NCI-H1694 treated with DMSO at 0.1 percent for 48 hours (cell line): ENCODE results near the gene PCARE.
"Not testable (repeated sequence)": the region's sequence is repeated elsewhere in the genome, so short reads cannot be mapped to it uniquely, and the experiment has no call there.

Experiments
- DNase-seq: peaks from one replicate; lab custom pipeline; 2025; lab: John Stamatoyannopoulos, UW

The PCARE gene

DNA sequence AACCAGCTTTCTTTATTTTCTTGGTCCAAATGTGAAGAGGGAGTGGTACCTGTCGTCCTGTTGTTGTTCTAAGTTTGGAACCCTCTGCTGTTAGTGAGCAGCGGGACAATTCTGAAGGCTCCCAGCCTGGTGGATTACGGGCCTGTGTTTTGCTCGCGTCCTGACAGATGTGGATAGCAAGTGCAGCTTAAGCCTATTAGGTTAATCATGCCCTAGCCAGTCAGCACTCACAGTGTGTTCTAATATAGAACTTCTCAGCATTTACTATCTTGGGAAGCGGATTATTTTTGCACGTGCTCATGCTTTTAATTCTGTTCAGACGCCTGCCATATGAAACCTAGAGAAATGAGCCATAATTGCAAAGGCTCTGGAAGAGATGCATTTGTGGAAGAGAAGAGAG lies at the start of gene PCARE:
TSS of gene PCARE (minus strand) at position 113 of the 400 bp plus-strand sequence. CDS start 262 bp downstream, outside the sequence.
- no peak for DNase-seq

GRCh38 chr2:29123617-29124349 lies 49.5 kb upstream of the PCARE start:
- DNase-seq: no peak

DNA sequence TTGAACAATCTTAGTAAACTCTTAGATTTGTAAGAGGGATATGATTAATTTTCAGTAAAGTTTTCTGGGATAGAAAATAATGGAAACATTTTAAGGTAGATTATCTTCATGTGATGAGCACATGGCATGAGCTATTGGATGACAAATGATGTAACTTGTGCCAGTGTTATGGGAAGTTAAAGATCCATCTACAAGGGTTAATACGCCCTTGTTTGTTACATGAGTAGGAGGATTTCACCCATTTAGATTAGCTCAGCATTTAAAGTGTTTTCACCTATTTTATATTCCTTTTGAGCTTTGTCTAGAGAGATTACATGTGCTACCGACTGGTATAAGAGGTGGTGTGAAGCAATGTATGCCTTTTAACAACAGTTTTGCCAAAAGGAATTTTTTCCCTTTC lies 46.5 kb upstream of the PCARE start:
- no peak for DNase-seq

GRCh38 chr2:29119211-29119610 lies 44.9 kb upstream of the PCARE start:
- DNase-seq: no peak

GRCh38 chr2:29117636-29118303 lies 43.4 kb upstream of the PCARE start:
- DNase-seq: no peak

DNA sequence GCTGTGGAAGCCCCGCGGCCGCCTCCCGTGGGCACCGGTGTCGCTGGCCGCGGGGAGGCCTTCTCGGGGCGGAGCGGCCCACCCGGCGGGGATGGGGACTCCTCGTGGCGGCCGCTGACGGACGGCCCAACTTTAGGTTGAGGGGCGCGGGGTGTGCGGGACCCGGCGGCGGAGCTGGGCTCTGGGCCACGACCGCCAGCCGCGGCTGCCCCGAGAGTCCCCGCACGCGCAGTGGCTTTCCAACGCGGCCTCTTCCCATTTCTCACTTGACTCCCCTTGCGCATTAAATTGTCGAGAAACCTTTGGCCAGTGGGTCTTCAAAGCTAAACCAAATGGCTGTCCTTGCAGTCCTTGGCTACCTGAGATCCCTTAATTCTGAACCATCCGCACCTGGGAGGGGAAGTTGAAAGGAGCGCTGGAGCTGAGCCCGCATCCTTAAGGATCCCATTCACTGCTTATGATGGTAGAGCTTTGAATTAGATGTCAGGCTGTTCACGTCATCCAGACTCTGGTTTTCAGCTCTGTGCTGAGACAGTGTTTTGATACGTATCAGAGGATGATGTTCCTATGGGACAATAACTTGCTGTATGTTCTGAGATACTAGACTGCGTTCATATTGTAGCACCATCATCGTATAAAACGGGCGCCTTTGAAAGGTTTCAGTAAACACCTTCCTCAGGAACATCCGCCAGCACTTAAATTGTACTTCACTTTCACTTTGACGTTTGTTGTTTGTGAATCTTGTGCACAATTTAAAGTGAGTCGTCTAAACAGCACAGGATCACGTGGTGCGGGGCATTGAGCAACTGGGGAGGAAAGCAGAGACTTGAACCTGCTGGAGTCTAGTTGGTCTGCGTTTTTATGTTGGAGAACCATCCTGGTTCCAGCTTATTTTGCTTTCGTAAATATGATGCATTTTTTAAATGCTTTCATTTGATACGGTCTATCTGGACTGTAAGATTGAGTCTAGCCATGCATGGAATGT lies 41.8 kb upstream of the PCARE start:
- peak; percentile 80 for DNase-seq

- no peak for DNase-seq
Measured at GRCh38 chr2:29114946-29115609, 40.8 kb upstream of the PCARE start, which contains the start of gene CLIP4. TSS of gene CLIP4 (plus strand) at chr2:29115415. CDS start at chr2:29121389, 5,974 bp downstream.

GRCh38 chr2:29114586-29114945 lies 40.2 kb upstream of the PCARE start:
- DNase-seq: peak; percentile 80

DNA sequence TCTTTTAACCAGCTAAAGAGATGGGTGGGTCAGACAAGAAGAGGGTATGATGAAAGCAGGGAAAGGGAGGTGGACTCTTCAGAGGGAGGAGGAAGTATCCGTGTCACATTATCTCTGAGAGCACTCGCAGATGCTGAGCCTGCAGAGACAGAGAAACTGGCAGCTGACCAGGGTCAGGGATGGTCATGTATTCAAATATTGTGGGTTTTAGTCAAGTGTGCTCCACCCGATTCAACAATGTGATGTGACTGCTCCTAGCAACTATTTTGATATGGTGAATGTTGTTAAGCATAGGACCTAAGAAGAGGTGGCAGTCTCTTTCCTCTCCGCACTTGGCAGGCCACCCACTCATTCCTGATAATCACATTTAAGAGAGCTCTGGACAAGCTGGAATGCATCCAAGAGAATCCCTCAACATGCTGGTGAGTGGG lies 39.6 kb upstream of the PCARE start:
- no peak for DNase-seq

DNA sequence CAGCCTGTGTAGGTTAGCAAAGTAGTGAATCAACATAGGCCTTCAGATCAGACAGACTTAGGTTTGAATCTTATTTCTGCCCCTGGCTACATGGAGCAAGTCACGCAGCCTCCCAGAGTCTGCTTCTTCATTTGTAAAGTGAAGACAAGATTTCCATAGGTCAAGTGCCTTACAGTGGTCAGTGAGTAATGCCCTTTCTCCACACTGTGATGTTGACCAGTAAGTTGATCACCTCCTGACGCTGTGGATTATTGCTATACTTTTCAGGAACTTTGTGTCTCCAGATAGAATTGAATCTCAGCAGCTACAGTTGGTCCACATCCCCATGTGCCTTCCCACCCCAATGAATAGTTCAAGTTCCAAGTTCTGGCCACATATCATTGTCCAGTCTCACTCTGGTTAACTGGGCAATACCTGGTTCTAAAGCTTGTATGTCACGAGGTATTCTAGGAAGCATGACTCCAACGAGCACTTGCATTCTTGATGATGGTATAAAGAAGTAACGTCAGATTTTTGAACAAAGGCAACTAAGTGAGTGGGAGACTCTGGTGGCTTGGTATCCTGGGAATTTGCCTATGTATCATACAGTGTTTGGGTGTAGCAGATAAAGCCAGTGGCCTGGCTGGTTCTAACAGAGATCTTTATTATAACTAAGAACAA lies 38.8 kb upstream of the PCARE start:
- no peak for DNase-seq

- no peak for DNase-seq
Measured at GRCh38 chr2:29112379-29112778, 38.1 kb upstream of the PCARE start.

DNA sequence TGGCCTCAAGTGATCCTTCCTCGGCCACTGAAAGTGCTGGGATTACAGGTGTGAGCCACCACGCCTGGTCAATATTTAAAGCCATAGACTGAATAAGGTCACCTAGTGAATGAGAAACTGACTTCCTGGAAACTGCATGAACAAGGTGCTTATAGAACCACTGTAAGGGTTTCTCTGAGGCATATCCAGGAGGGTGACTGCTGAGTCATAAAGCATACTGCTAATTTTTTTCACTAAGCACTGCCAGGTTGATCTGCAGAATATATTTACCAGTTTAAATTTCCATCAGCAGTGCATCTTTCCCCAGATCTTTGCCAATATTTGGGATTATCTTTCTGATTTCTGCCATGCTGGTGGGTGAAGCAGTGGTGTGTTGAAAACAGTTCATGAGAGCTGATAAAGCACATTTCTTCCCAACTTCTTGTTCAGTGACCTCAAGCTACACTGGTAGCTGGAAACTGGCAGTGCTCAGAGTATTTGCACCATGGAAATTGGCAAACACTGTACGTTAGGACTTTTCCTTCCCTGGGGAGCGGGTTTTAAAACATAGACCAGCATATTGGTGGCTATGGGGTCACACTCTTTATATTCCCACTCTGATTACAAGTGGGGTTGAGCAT lies 36.7 kb upstream of the PCARE start:
- DNase-seq: no peak

DNA sequence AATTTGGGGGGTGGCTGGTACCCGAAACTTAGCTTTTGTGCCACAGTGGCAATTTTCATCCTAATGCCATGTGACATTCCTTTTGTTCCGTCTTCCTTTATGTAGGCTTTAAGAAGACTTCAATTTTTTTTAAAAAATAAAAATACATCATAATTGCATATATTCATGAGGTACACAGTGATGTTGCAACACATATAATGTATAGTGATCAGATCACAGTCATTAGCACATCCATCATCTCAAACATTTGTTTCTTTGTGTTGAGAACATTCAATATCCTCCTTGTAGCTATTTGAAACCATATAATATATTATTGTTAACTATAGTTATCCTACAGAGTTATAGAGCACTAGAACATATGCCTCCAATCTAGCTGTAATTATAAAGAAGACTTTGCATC lies 34.9 kb upstream of the PCARE start:
- DNase-seq: no peak

- DNase-seq: no peak
Measured at GRCh38 chr2:29108225-29108624, 33.9 kb upstream of the PCARE start.

GRCh38 chr2:29107547-29107946 lies 33.2 kb upstream of the PCARE start:
- DNase-seq: not testable (repeated sequence)

DNA sequence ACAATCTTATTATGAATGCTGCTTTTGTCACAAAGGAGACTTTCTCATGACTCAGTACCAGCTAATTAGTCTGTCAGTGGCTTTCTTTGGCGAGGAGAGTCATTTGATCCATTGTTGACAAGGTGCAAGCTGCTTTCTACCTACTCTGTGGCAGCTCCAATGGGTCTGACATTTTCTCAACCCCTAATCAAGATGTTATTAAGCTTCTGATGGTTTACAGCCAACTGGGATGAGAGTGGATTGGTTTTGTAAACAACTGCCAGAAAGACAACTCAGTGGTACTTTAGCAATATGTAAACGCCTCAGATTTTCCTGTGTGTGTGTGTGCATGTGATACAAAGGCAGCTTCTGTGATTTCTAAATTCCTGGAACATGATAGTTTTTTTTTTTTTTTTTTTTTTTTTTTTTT lies 32.7 kb upstream of the PCARE start:
- no peak for DNase-seq

GRCh38 chr2:29106256-29106655 lies 31.9 kb upstream of the PCARE start:
- no peak for DNase-seq

- no peak for DNase-seq
Measured at GRCh38 chr2:29105375-29105774, 31.1 kb upstream of the PCARE start.

GRCh38 chr2:29104688-29105087 lies 30.4 kb upstream of the PCARE start:
- DNase-seq: no peak

DNA sequence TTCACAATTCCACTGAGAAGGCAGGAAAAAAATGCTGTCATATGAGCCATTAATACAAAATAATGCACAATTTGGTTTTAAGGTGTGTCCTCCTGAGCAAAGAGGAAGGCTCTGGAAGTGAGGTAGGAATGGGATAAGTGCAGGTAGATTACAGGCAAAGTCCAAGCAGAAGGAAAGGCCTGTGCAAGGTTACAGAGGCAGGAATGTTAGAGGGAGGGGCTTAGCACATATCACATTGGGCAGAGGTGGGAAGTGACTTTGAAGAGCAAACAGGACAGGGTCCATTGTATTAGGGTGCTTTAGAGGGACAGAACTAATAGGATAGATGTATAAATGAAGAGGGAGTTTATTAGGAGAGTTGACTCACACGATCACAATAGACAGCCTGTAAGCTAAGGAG lies 26.2 kb upstream of the PCARE start:
- DNase-seq: no peak

GRCh38 chr2:29097569-29097968 lies 23.2 kb upstream of the PCARE start:
- no peak for DNase-seq
